H1 (cell line): Measurements from ENCODE around the gene ZBP1. TPM values are rescaled to one million over a fixed set of nuclear protein-coding genes. Genes with fewer than 3 reads are reported as not detected.

Experiments
- CEBPB ChIP-seq: IDR thresholded peaks from 2 replicates; pipeline ENCODE4 v1.6.1; 2012; ENCODE audit warnings: low read depth, low read length
- HDAC2 ChIP-seq, 2 experiments: fragments of 300-600 bp in 1 of 2; sonication (generic) in 1 of 2; IDR thresholded peaks; 2 replicates each; pipeline ENCODE4 v1.6.1; 2011 to 2012; ENCODE audit warnings: low read depth in 2 of 2, low read length in 2 of 2, mild to moderate bottlenecking in 2 of 2, moderate library complexity in 2 of 2, borderline replicate concordance in 1 of 2, inconsistent platforms in 1 of 2
- SP2 ChIP-seq: IDR thresholded peaks from 2 replicates; pipeline ENCODE4 v1.6.1; 2012; ENCODE audit warnings: mild to moderate bottlenecking, low read length, inconsistent platforms
- polyA plus RNA-seq, 7 experiments: library from polyadenylated mRNA; depleted of rRNA in 3 of 7; stranded (reverse) in 5 of 7; unstranded in 2 of 7; fragments of >200 nt in 5 of 7; fragments of 200-250 nt in 2 of 7; gene quantifications; 1 replicate in 5 of 7; 2 replicates in 1 of 7; 4 replicates in 1 of 7; pipeline versions ENCODE4 v1.2.1 to v1.2.3, GENCODE V29; 2011 to 2013; ENCODE audit warnings: missing spikeins in 2 of 7, mixed read lengths in 2 of 7
- total RNA-seq: library from RNA; stranded (reverse); fragmentation: NEBNext Ultra II Directional; extraction: Animal tissue kit (Norgen Biotek cat#: 25700); gene quantifications from 2 replicates; pipeline ENCODE4 v1.2.1, GENCODE V29; 2021

Gene ZBP1
- total and polyA plus RNA-seq, 2 of the 8 experiments (the other 6 are each of a cell fraction or from before 2014, with no cell fraction given), result not detected

DNA sequence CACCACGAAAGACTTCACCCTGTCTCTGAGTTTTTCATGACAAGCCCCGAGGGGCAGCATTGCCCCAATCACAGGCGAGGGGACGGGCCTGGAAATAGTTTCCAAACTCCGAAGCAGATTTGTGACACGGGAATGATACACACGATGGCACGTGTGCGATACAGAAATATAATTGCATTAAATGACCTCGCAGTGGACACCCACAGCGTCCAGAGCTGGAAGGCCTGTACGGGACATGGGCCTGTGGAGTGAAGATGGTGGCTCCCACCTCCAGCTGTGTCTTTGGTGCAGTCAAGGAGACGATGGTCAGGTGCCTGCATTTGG is 46.6 kb upstream of the ZBP1 start (continued):
- TF ChIP-seq CEBPB (no peak), HDAC2 (IDR thresholded peaks at IDR 0.05; ENCODE audit: borderline replicate concordance in 1 of 2, low read depth in 2 of 2, low read length in 2 of 2) (no peak), SP2 (no peak)
